Adipose tissue (tissue), 3 donors: ENCODE data around the gene TPH1. TPM values are rescaled to one million over a fixed set of nuclear protein-coding genes. Genes with fewer than 3 reads are reported as not detected.

Experiments used
- H3K27ac ChIP-seq: one replicate; pipeline ENCODE4 v1.5.1; 2013; ENCODE audit warnings: low read depth, low read length
- WGBS, 3 donors: extraction: QIAGEN DNeasy Blood & Tissue Kit; methylation state at CpG; one replicate each; pipeline ENCODE4 v1.1.7; 2013; 5-methylcytosine and 5-hydroxymethylcytosine counted together
- polyA plus RNA-seq, 3 donors: library from polyadenylated mRNA; stranded (reverse); fragments of 200-250 nt; gene quantifications; one replicate each; pipeline ENCODE4 v1.2.3, GENCODE V29; 2013
- donor health status: healthy with polysubstance abuse.
- donor health status: Bipolar disorder and iron deficiency.
- donor health status: healthy.

Gene TPH1
- polyA plus RNA-seq: under 1 TPM; 0.06 to 0.22 (median 0.16) TPM

DNA sequence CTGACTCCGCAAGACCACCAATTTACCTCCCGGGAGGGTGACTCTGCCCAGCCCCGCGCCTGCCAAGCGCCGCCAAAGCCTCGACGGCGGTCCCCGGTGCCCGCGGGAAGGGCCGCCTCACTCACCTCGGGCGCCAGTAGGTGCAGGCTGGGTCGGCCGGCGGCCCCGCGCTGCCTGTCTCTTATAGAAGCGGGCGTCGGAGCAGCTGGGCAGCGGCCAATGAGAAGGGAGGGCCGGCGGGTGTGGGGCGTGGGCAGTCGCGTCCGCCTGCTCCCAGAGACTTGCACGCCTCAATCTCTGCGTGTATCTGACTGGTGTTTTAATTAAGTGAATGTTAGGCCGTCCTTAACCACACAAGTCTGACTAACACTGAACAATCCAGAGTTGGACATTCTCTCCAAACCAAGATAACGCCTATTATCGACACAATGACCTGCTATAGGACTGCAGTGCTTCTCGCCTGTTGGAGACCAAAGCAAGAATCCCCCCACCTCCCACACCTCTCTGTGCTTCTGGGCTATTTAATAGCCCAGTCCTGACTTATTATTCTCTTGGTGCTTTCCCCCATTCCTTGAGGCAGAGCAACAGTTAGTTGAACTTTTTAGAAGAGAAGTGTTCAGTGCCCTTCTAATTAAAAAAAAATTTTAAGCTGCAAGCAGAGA is at the start of gene TPH1:
TSS of gene TPH1 (minus strand) at position 154 of the 662 bp plus-strand sequence. CDS start 5,507 bp downstream, outside the sequence.
- no peak within 1 kb of the TSS for H3K27ac ChIP-seq
- WGBS, 3 donors: 4 to 15% (median 7%) methylated on average over 36 of the region's 36 CpGs

DNA sequence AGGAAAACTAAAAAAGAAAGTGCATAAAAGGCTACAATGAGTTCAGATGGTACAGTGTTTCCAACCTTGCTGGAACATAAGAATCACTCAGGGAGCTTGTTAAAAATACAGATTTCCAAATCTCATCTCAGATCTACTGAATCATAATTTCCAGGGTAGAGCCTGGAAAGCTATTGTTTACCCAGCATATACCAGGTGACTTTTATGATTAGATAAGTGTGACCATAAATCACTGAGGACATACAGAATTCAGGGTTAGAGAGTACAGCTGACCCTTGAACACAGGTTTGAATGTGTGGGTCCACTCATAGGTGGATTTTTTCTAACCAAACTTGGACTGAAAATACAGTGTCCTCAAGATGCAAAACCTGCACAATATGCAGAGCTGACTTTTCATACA is 47.9 kb upstream of the TPH1 start:
- no peak overlapping the region for H3K27ac ChIP-seq

DNA sequence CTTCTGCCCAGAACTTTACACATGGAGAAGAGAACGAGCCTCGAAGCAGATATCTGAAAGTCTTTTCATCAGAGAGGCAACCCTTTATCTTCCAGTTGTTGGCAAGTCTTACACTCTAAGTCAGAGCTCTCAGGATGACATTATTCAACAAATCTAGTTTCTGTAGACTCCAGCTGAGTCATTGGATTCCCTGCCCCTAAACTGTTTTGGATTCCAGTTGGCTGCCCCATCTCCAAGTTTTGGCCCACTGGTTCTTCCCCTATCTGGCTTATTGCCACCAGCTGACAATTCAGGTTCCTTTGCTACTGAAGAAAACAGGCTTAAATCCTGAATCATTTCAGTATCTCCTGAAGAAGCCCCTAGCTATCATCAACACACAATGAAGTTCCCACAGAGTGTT is 45.7 kb upstream of the TPH1 start:
- WGBS, 3 donors: 88 to 96% (median 93%) methylated on average over 2 of the region's 2 CpGs
- no peak overlapping the region for H3K27ac ChIP-seq

DNA sequence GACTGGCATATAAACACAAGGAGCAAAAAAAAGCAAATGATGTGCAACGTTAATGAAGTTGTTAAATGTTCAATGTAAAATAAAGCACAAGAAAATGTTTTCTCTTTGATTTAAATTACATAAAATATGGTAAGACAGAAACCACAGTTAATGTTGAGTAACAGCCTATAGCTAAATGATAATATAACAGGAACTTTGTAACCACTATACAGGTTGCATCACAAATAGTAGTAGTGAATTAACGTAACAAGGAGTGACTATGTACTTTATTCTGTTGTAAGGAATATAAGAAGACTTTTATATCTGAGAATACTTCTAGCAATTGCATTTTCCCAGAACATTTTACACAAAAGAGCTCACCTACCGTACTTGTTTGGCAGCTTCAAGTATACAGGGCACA is 42.9 kb upstream of the TPH1 start:
- no peak overlapping the region for H3K27ac ChIP-seq
- WGBS, 3 donors: 63 to 95% (median 71%) methylated on average over 3 of the region's 3 CpGs

GRCh38 chr11:18088366-18088765 is 42.3 kb upstream of the TPH1 start:
- 93 to 100% (median 98%) methylated on average over 2 of the region's 2 CpGs for WGBS, 3 donors
- H3K27ac ChIP-seq: no peak overlapping the region

GRCh38 chr11:18081551-18081950 is 35.5 kb upstream of the TPH1 start:
- H3K27ac ChIP-seq: no peak overlapping the region
- 59 to 90% (median 67%) methylated on average over 2 of the region's 2 CpGs for WGBS, 3 donors

DNA sequence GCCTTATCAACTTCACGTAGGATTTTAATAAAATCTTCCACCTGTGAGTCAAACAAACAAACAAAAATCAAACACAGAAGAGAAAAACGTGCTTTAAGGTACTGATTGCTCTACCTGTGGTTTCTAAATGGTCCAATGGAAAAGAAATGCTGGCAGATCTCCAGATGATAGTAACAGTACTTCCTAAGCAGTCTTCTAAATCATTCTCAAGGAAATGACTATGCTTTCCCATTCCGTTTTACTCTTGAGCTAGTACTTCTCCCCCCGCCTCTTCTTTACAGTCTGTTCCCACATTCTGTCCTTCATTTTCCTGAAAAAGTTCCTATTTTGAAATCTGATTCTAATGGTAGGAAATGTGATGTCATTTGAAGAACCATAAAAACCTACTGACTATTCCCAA is 34.4 kb upstream of the TPH1 start:
- 53 to 63% (median 59%) methylated on average over 4 of the region's 4 CpGs for WGBS, 3 donors
- H3K27ac ChIP-seq: no peak overlapping the region

GRCh38 chr11:18078909-18079308 is 32.8 kb upstream of the TPH1 start:
- WGBS, 3 donors: 85 to 95% (median 91%) methylated on average over 2 of the region's 2 CpGs
- no peak overlapping the region for H3K27ac ChIP-seq

- 79 to 94% (median 93%) methylated on average over 3 of the region's 3 CpGs for WGBS, 3 donors
- H3K27ac ChIP-seq: no peak overlapping the region
Measured at GRCh38 chr11:18075444-18075843, 29.4 kb upstream of the TPH1 start.

- no peak overlapping the region for H3K27ac ChIP-seq
- WGBS, 3 donors: 82 to 89% (median 83%) methylated on average over 4 of the region's 4 CpGs
Measured at GRCh38 chr11:18071098-18071705, 25.1 kb upstream of the TPH1 start.

DNA sequence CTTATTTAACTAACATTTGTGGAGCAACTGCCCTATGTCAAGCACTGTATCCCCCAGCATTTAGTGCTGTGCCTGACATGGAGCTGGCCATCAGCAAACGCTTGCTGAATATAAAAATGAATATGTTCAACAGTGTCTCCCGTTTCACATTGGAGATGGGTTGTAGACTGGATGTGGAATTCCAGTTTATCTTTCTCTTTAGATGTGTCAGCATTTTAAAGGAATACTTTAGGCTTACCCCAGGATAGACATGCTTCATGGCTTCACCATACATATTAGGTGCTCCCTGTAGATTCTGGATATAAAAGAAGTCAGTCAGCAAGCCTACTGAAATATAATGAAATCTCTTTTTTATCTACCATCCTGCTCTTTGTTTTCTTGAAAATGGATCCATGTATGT is 21.3 kb upstream of the TPH1 start:
- 92 to 95% (median 93%) methylated on average over 2 of the region's 2 CpGs for whole genome bisulfite sequencing, 3 donors
- H3K27ac ChIP-seq: no peak overlapping the region

GRCh38 chr11:18066626-18067025 is 20.6 kb upstream of the TPH1 start:
- no peak overlapping the region for H3K27ac ChIP-seq
- WGBS, 3 donors: 91 to 98% (median 91%) methylated on average over 2 of the region's 2 CpGs

GRCh38 chr11:18065572-18065971 is 19.5 kb upstream of the TPH1 start:
- 77 to 84% (median 79%) methylated on average over 8 of the region's 8 CpGs for WGBS, 3 donors
- H3K27ac ChIP-seq: no peak overlapping the region

DNA sequence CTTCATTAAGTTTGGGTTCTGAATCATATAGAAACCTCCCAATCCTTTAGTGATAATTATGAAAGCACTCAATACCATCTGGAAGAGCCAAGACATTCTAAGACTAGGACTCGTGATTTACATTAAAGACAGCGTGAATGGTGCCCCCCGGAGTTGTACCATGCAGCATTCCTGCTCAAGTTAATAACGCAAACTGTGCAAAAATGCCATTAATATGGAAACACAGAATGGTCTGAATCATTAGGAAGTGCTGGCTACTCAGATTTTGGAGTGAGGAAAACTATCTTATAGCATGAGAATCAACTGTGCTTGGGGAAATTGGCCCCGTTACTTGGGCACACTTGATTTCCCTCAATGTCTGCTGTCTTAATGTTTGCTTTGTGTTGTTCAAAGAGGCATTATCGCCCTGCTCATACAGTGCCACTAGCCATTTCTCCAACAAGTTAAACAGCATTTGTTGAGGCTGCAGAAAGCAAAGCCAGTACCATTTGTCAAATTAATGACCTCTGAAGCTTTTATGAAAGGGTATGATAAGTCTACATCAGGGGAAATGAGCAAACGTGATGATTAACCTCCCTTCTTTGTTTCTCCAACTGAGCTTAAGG is 18.5 kb upstream of the TPH1 start:
- H3K27ac ChIP-seq: no peak overlapping the region
- 52 to 91% (median 86%) methylated on average over 7 of the region's 7 CpGs for whole genome bisulfite sequencing, 3 donors

- H3K27ac ChIP-seq: no peak overlapping the region
- WGBS, 3 donors: 33 to 88% (median 80%) methylated on average over 4 of the region's 4 CpGs
Measured at GRCh38 chr11:18063862-18064434, 17.9 kb upstream of the TPH1 start.

DNA sequence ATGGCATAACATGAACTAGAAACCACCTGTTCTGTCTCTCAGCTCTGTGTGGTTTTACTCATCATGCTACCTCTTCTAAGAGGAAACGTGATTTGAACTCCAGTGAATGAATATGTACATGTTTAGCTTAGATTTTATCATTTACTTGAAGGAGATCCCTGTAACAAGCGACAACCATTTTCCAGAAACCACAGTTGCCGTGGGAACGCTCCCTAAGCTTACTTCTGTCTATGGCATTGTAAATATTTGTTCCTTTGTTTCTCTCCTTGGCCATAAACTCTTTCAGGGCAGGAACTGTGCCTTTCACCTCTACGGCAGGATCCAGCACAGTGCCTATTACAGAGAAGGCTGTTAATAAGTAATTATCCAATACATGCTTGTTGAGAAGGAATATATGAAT is 17.1 kb upstream of the TPH1 start:
- H3K27ac ChIP-seq: no peak overlapping the region
- 35 to 82% (median 67%) methylated on average over 5 of the region's 5 CpGs for WGBS, 3 donors

- WGBS, 3 donors: 86 to 88% (median 87%) methylated on average over 2 of the region's 2 CpGs
- H3K27ac ChIP-seq: no peak overlapping the region
Measured at GRCh38 chr11:18061351-18061750, 15.3 kb upstream of the TPH1 start.

- WGBS, 3 donors: 92 to 100% (median 94%) methylated on average over 1 of the region's 1 CpG
- H3K27ac ChIP-seq: no peak overlapping the region
Measured at GRCh38 chr11:18056561-18057181, 10.6 kb upstream of the TPH1 start.

- H3K27ac ChIP-seq: no peak overlapping the region
- WGBS, 3 donors: 84 to 91% (median 89%) methylated on average over 10 of the region's 10 CpGs
Measured at GRCh38 chr11:18054511-18055103, 8.5 kb upstream of the TPH1 start.
